ENCODE results near the gene PHOSPHO1.
"Not testable (repeated sequence)": the region's sequence is repeated elsewhere in the genome, so short reads cannot be mapped to it uniquely, and the experiment has no call there.

The PHOSPHO1 gene

GRCh38 chr17:49278076-49278475, 47.5 kb upstream of the PHOSPHO1 start:
- H3K9me3 ChIP-seq (replicated peaks; ENCODE audit: insufficient read depth, low read length): no peaks in the 10 kb centered on the region
- no peak overlapping the region for H3K9ac ChIP-seq (ENCODE audit: low read length)
- no peak for DNase-seq
- no peaks in the 10 kb centered on the region for H3K36me3 ChIP-seq (replicated peaks; ENCODE audit: insufficient read depth, low read length)
- TF ChIP-seq EZH2phosphoT487 (IDR thresholded peaks at IDR 0.05; ENCODE audit: low read length): no peak
- no peak for TF ChIP-seq CTCF (IDR thresholded peaks at IDR 0.05; ENCODE audit: low read length)
- no peak for TF ChIP-seq EZH2 (optimal IDR thresholded peaks at IDR 0.05; ENCODE audit: low read depth, low read length)
- H4K20me1 ChIP-seq (ENCODE audit: insufficient read depth, low read length): no peaks in the 10 kb centered on the region
- H3K4me3 ChIP-seq (ENCODE audit: low read length): no peak overlapping the region
- no peak overlapping the region for H3K27ac ChIP-seq (ENCODE audit: low read length)
- no peak overlapping the region for H3K4me2 ChIP-seq (ENCODE audit: low read depth, low read length)
- no peaks in the 10 kb centered on the region for H3K79me2 ChIP-seq (ENCODE audit: low read length)
- H3K4me1 ChIP-seq (ENCODE audit: low read length): no peaks in the 10 kb centered on the region
- H3K27me3 ChIP-seq (replicated peaks; ENCODE audit: insufficient read depth, low read length): no peaks in the 10 kb centered on the region; the same call in 1 of the 2 replicates
- H2AFZ ChIP-seq (ENCODE audit: low read length): no peak overlapping the region
- no peaks in the 10 kb centered on the region for H3F3A ChIP-seq (ENCODE audit: insufficient read depth, low read length)
- H3K9me2 ChIP-seq (replicated peaks; ENCODE audit: insufficient read depth, low read length): no peaks in the 10 kb centered on the region

DNA sequence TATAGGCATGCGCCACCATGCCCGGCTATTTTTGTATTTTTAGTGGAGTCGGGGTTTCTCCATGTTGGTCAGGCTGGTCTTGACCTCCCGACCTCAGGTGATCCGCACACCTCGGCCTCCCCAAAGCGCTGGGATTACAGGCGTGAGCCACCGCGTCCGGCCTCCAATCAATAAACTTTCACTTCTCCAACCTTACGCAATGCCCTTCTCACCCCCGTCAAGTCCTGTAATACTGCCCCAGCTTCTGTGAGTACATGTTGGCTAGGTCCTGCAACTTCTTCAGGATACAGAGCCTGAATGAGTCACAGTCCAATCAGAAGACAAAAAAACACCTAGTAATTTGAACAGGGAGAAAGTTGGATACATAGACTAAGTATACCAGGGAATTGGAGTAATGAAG, 47.1 kb upstream of the PHOSPHO1 start:
- Histone ChIP-seq H3F3A (ENCODE audit: insufficient read depth, low read length) (no peaks in the 10 kb centered on the region), H3K27ac (ENCODE audit: low read length) (no peak overlapping the region)
- TF ChIP-seq EZH2phosphoT487 (IDR thresholded peaks at IDR 0.05; ENCODE audit: low read length): no peak
- no peak for TF ChIP-seq CTCF (IDR thresholded peaks at IDR 0.05; ENCODE audit: low read length)
- TF ChIP-seq EZH2 (optimal IDR thresholded peaks at IDR 0.05; ENCODE audit: low read depth, low read length): no peak

GRCh38 chr17:49275981-49276380, 45.4 kb upstream of the PHOSPHO1 start:
- not testable (repeated sequence) for H3K9ac ChIP-seq (ENCODE audit: low read length); H3K4me2 ChIP-seq (ENCODE audit: low read depth, low read length); H3K4me1 ChIP-seq (ENCODE audit: low read length); H3K9me2 ChIP-seq (replicated peaks; ENCODE audit: insufficient read depth, low read length); H3K27ac ChIP-seq (ENCODE audit: low read length); H3K9me3 ChIP-seq (replicated peaks; ENCODE audit: insufficient read depth, low read length); H3K4me3 ChIP-seq (ENCODE audit: low read length); H3K36me3 ChIP-seq (replicated peaks; ENCODE audit: insufficient read depth, low read length); H2AFZ ChIP-seq (ENCODE audit: low read length); H3K79me2 ChIP-seq (ENCODE audit: low read length); DNase-seq; H4K20me1 ChIP-seq (ENCODE audit: insufficient read depth, low read length); H3K27me3 ChIP-seq (replicated peaks; ENCODE audit: insufficient read depth, low read length); H3F3A ChIP-seq (ENCODE audit: insufficient read depth, low read length)

More for the DNA sequence above, 47.1 kb upstream of the PHOSPHO1 start:
- Histone ChIP-seq H3K4me3 (ENCODE audit: low read length) (no peak overlapping the region), H3K9me3 (replicated peaks; ENCODE audit: insufficient read depth, low read length) (no peaks in the 10 kb centered on the region), H4K20me1 (ENCODE audit: insufficient read depth, low read length) (no peaks in the 10 kb centered on the region), H3K36me3 (replicated peaks; ENCODE audit: insufficient read depth, low read length) (no peaks in the 10 kb centered on the region), H3K4me2 (ENCODE audit: low read depth, low read length) (no peak overlapping the region), H3K9me2 (replicated peaks; ENCODE audit: insufficient read depth, low read length) (no peaks in the 10 kb centered on the region), H3K4me1 (ENCODE audit: low read length) (no peaks in the 10 kb centered on the region), H3K9ac (ENCODE audit: low read length) (no peak overlapping the region), H3K79me2 (ENCODE audit: low read length) (no peaks in the 10 kb centered on the region), H3K27me3 (replicated peaks; ENCODE audit: insufficient read depth, low read length) (no peaks in the 10 kb centered on the region; the same call in 1 of the 2 replicates), H2AFZ (ENCODE audit: low read length) (no peak overlapping the region)
- no peak for DNase-seq

DNA sequence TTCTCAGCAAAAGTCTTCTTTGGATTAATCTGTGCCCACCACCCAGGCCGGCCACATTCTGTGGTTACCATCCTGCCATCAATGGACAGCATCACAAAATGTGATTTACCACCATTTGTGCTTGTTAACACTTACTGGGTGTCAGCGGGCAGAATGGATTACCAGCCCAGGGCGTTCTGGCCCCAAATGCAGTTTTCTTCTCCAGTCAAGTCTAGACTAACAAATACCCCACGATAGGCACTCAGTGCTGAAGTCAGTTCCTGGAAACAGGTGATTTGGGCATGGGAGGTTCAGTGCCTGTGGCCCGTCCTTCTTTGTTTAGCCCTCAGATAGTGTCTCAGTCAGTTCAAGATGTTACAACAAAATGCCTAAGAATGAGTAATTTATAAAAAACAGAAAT, 38.8 kb upstream of the PHOSPHO1 start:
- Histone ChIP-seq H3K36me3 (replicated peaks; ENCODE audit: insufficient read depth, low read length) (no peaks in the 10 kb centered on the region), H3K4me3 (ENCODE audit: low read length) (no peak overlapping the region), H3K79me2 (ENCODE audit: low read length) (no peaks in the 10 kb centered on the region), H3K9ac (ENCODE audit: low read length) (no peak overlapping the region), H3F3A (ENCODE audit: insufficient read depth, low read length) (no peaks in the 10 kb centered on the region), H3K9me2 (replicated peaks; ENCODE audit: insufficient read depth, low read length) (no peaks in the 10 kb centered on the region), H3K4me2 (ENCODE audit: low read depth, low read length) (no peak overlapping the region), H3K27me3 (replicated peaks; ENCODE audit: insufficient read depth, low read length) (no peaks in the 10 kb centered on the region), H3K27ac (ENCODE audit: low read length) (no peak overlapping the region), H4K20me1 (ENCODE audit: insufficient read depth, low read length) (no peaks in the 10 kb centered on the region), H3K9me3 (replicated peaks; ENCODE audit: insufficient read depth, low read length) (no peaks in the 10 kb centered on the region), H2AFZ (ENCODE audit: low read length) (no peak overlapping the region), H3K4me1 (ENCODE audit: low read length) (no peaks in the 10 kb centered on the region)
- TF ChIP-seq CTCF (IDR thresholded peaks at IDR 0.05; ENCODE audit: low read length) (no peak), EZH2phosphoT487 (IDR thresholded peaks at IDR 0.05; ENCODE audit: low read length) (no peak), EZH2 (optimal IDR thresholded peaks at IDR 0.05; ENCODE audit: low read depth, low read length) (no peak)
- no peak for DNase-seq
